HFFc6 (cell line): ENCODE results near the gene ABCA4. TPM values are rescaled to one million over a fixed set of nuclear protein-coding genes. Genes with fewer than 3 reads are reported as not detected.
A peak's percentile ranks its signal among the peaks of the same experiment; 100 is the strongest.

Experiments used
- DNase-seq: peaks from one replicate; pipeline ENCODE4 v3.0.0-alpha.2; 2018
- H3K27ac Mint-ChIP-seq: 2 replicates; pipeline ENCODE4 v1.8.0; 2020; ENCODE audit warnings: mild to moderate bottlenecking, mixed read lengths
- H3K27me3 Mint-ChIP-seq: 2 replicates; pipeline ENCODE4 v1.8.0; 2021; ENCODE audit warnings: mild to moderate bottlenecking, moderate library complexity, mixed read lengths; ENCODE audit not compliant: insufficient read depth
- H3K36me3 Mint-ChIP-seq: 2 replicates; pipeline ENCODE4 v1.8.0; 2021; ENCODE audit warnings: low read depth, mixed read lengths
- H3K4me1 Mint-ChIP-seq: 2 replicates; pipeline ENCODE4 v1.8.0; 2020; ENCODE audit warnings: low read depth, mixed read lengths
- H3K4me3 Mint-ChIP-seq: 2 replicates; pipeline ENCODE4 v1.8.0; 2020; ENCODE audit warnings: mild to moderate bottlenecking, moderate library complexity, mixed read lengths
- H3K9me3 Mint-ChIP-seq: 2 replicates; pipeline ENCODE4 v1.8.0; 2020; ENCODE audit warnings: mild to moderate bottlenecking, mixed read lengths
- total RNA-seq, 6 experiments: library from RNA; stranded (reverse); fragmentation: NEBNext Ultra II Directional; extraction: Animal tissue kit (Norgen Biotek cat#: 25700); gene quantifications; 2 replicates in 1 of 6; 3 replicates in 5 of 6; pipeline ENCODE4 v1.2.3, GENCODE V29; 2021
- TF ChIP-seq, protein P1 (sequence below): fragments of 200-600 bp; sonication (generic); IDR thresholded peaks from 2 replicates; pipeline ENCODE4 v1.5.0; 2021; ENCODE audit warnings: antibody characterized with exemption, mild to moderate bottlenecking

ABCA4 gene
- total RNA-seq, 6 experiments from 2014 or later, result 0.03 to 0.09 (median 0.05) TPM; not detected in 3

- TF ChIP-seq, protein P1, sequence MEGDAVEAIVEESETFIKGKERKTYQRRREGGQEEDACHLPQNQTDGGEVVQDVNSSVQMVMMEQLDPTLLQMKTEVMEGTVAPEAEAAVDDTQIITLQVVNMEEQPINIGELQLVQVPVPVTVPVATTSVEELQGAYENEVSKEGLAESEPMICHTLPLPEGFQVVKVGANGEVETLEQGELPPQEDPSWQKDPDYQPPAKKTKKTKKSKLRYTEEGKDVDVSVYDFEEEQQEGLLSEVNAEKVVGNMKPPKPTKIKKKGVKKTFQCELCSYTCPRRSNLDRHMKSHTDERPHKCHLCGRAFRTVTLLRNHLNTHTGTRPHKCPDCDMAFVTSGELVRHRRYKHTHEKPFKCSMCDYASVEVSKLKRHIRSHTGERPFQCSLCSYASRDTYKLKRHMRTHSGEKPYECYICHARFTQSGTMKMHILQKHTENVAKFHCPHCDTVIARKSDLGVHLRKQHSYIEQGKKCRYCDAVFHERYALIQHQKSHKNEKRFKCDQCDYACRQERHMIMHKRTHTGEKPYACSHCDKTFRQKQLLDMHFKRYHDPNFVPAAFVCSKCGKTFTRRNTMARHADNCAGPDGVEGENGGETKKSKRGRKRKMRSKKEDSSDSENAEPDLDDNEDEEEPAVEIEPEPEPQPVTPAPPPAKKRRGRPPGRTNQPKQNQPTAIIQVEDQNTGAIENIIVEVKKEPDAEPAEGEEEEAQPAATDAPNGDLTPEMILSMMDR, result no peak
- no peaks in the 10 kb centered on the region for H3K9me3 Mint-ChIP-seq
- DNase-seq, result no peak
- H3K4me1 Mint-ChIP-seq, result peaks cover 36% of the 10 kb centered on the region
- H3K27me3 Mint-ChIP-seq, result peaks cover 22% of the 10 kb centered on the region
- no peaks in the 10 kb centered on the region for H3K36me3 Mint-ChIP-seq
- H3K4me3 Mint-ChIP-seq, result no peak overlapping the region
- no peak overlapping the region for H3K27ac Mint-ChIP-seq
These were observed 16.7 kb downstream of the ABCA4 start for GRCh38 chr1:94104127-94104684.

- no peak for DNase-seq
- Mint-ChIP-seq H3K27ac (no peak overlapping the region), H3K4me1 (peaks cover 36% of the 10 kb centered on the region), H3K4me3 (no peak overlapping the region), H3K9me3 (no peaks in the 10 kb centered on the region), H3K27me3 (peaks cover 21% of the 10 kb centered on the region), H3K36me3 (no peaks in the 10 kb centered on the region)
- TF ChIP-seq, protein P1, result no peak
These were observed 17.3 kb downstream of the ABCA4 start for GRCh38 chr1:94103608-94104007.

GRCh38 chr1:94101613-94102525 lies 19.1 kb downstream of the ABCA4 start:
- peak; percentile 15 for DNase-seq
- Mint-ChIP-seq H3K4me1 (peaks cover 26% of the 10 kb centered on the region), H3K9me3 (no peaks in the 10 kb centered on the region), H3K27me3 (peaks cover 13% of the 10 kb centered on the region), H3K27ac (no peak overlapping the region), H3K36me3 (no peaks in the 10 kb centered on the region), H3K4me3 (no peak overlapping the region)
- TF ChIP-seq, protein P1, result no peak

DNA sequence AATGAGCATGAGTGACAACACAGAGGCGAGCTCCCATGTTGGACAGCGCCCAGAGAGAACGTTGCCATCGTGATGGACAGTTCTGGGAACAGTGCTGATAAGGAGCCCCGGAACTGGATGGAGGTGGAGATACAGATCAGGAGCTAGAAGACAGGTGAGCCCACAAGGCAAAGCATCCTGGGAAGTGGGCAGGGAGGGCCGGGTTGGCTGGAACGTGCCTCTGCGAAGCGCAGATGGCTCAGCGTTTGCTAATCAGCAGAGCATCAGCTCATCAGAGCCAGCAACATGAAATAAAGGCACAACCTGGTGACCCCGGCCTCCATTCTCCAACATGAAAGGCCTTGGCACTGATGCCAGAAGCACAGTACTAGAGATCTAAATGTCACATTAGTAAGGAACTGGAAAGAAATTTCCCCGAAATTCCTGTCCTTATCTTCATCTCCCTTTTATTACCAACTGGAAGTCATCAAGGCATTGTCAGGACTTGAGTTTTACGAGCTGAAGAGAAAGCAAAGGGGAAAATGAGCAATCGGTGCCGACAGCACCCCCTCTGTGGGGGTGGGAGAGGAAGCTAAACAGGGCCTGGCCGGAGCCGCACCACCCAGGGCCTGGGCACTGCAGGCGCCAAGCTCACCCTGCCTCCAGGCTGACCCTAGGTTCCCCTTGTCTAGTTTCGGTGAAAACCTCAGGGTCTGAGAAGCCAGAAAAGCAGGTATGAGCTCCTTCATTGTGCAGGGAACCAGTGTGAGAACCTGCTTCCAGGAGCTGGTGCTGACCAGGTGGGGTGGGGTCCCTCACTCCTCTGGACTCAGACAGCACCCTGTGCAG lies 19.9 kb downstream of the ABCA4 start:
- no peak overlapping the region for H3K27ac Mint-ChIP-seq
- peaks cover 20% of the 10 kb centered on the region for H3K4me1 Mint-ChIP-seq
- DNase-seq, result peak; percentile 49
- H3K9me3 Mint-ChIP-seq, result no peaks in the 10 kb centered on the region
- no peak overlapping the region for H3K4me3 Mint-ChIP-seq
- no peaks in the 10 kb centered on the region for H3K36me3 Mint-ChIP-seq
- peaks cover 13% of the 10 kb centered on the region for H3K27me3 Mint-ChIP-seq
- TF ChIP-seq, protein P1, result no peak

- no peaks in the 10 kb centered on the region for H3K9me3 Mint-ChIP-seq
- DNase-seq, result no peak
- no peak overlapping the region for H3K4me3 Mint-ChIP-seq
- no peak overlapping the region for H3K27ac Mint-ChIP-seq
- peaks cover 27% of the 10 kb centered on the region for H3K4me1 Mint-ChIP-seq
- peaks cover 13% of the 10 kb centered on the region for H3K27me3 Mint-ChIP-seq
- H3K36me3 Mint-ChIP-seq, result no peaks in the 10 kb centered on the region
- TF ChIP-seq, protein P1, result no peak
These were observed 20.7 kb downstream of the ABCA4 start for GRCh38 chr1:94100129-94100784.
